T-cell (primary cell): ENCODE measurements around the gene EFCAB6. TPM values are rescaled to one million over a fixed set of nuclear protein-coding genes. Genes with fewer than 3 reads are reported as not detected.
A peak's percentile ranks its signal among the peaks of the same experiment; 100 is the strongest.

Source experiments
- ATAC-seq, 4 experiments: fragments of 200-7000 bp in 3 of 4; fragments of 150-1000 bp in 1 of 4; cut with Tn5 transposase; replicated peaks in 1 of 4; 1 replicate in 3 of 4; 2 replicates in 1 of 4; pipeline ENCODE4 v1.10.0; 2021; ENCODE audit warnings: moderate library complexity in 3 of 4, mild to moderate bottlenecking in 2 of 4, moderate number of reproducible peaks in 1 of 4
- CTCF ChIA-PET, 2 donors: fragments of 300-600 bp; sonication (Branson Sonifier 250); formaldehyde crosslinking; loops; one replicate each; lab custom pipeline; 2022; ENCODE audit warnings: antibody characterized with exemption in 2 of 2; lab: Charles Lee
- POLR2A ChIA-PET, 2 donors: fragments of 300-600 bp; sonication (Branson Sonifier 250); formaldehyde crosslinking; loops; one replicate each; lab custom pipeline; 2022; ENCODE audit warnings: antibody characterized with exemption in 2 of 2; lab: Charles Lee
- DNase-seq, 35 experiments: peaks; one replicate each; pipeline versions ENCODE4 v3.0.0 to v3.0.0-alpha.2; 2013 to 2023
- H3K27ac ChIP-seq: one replicate; pipeline ENCODE4 v1.5.1; 2013; ENCODE audit warnings: low read length
- H3K27me3 ChIP-seq, 2 experiments: replicated peaks in 1 of 2; 1 replicate in 1 of 2; 2 replicates in 1 of 2; pipeline versions ENCODE4 v1.6.1 to v1.7.0; 2013; ENCODE audit warnings: low read length in 1 of 2, mixed read lengths in 1 of 2; ENCODE audit not compliant: control insufficient read depth in 2 of 2, insufficient read depth in 2 of 2; ENCODE audit errors: extremely low read depth in 1 of 2
- H3K36me3 ChIP-seq, 2 donors: 1 replicate in 1 of 2; 2 replicates in 1 of 2; pipeline versions ENCODE4 v1.6.1 to v1.7.0; 2013; ENCODE audit warnings: low read length in 1 of 2; ENCODE audit not compliant: control insufficient read depth in 2 of 2, insufficient read depth in 1 of 2; ENCODE audit errors: extremely low read depth in 1 of 2
- H3K4me1 ChIP-seq, 2 experiments: 1 replicate in 1 of 2; 2 replicates in 1 of 2; pipeline versions ENCODE4 v1.6.1 to v1.7.0; 2013; ENCODE audit warnings: low read length in 2 of 2, mixed read lengths in 1 of 2; ENCODE audit not compliant: insufficient read depth in 2 of 2, control insufficient read depth in 1 of 2; ENCODE audit errors: extremely low read depth in 1 of 2
- H3K4me3 ChIP-seq, 2 donors: 1 replicate in 1 of 2; 2 replicates in 1 of 2; pipeline versions ENCODE4 v1.5.1 to v1.7.0; 2013; ENCODE audit warnings: mild to moderate bottlenecking in 2 of 2, low read length in 1 of 2, moderate library complexity in 1 of 2; ENCODE audit not compliant: control insufficient read depth in 1 of 2; ENCODE audit errors: extremely low read depth in 1 of 2
- H3K9me3 ChIP-seq: 2 replicates; pipeline ENCODE4 v1.7.0; 2013
- H3K27ac Mint-ChIP-seq, 2 donors: one replicate each; pipeline ENCODE4 v1.8.0; 2020 to 2021; ENCODE audit warnings: mild to moderate bottlenecking in 2 of 2, mixed read lengths in 2 of 2
- H3K27me3 Mint-ChIP-seq, 2 donors: one replicate each; pipeline ENCODE4 v1.8.0; 2021 to 2022; ENCODE audit warnings: mixed read lengths in 2 of 2
- H3K36me3 Mint-ChIP-seq: one replicate; pipeline ENCODE4 v1.8.0; 2021; ENCODE audit warnings: mixed read lengths
- H3K4me1 Mint-ChIP-seq, 3 donors: one replicate each; pipeline ENCODE4 v1.8.0; 2020 to 2022; ENCODE audit warnings: mixed read lengths in 3 of 3, mild to moderate bottlenecking in 1 of 3
- H3K4me3 Mint-ChIP-seq, 3 donors: one replicate each; pipeline ENCODE4 v1.8.0; 2020 to 2022; ENCODE audit warnings: mild to moderate bottlenecking in 3 of 3, mixed read lengths in 3 of 3, moderate library complexity in 3 of 3
- H3K9me3 Mint-ChIP-seq, 3 donors: one replicate each; pipeline ENCODE4 v1.8.0; 2020 to 2022; ENCODE audit warnings: mixed read lengths in 3 of 3
- WGBS: methylation state at CpG from one replicate; pipeline ENCODE4 v1.1.5; 2013; ENCODE audit warnings: missing lambda C conversion rate; ENCODE audit not compliant: insufficient coverage; 5-methylcytosine and 5-hydroxymethylcytosine counted together
- total RNA-seq, 35 experiments: library from RNA in 6 of 35; stranded (reverse) in 6 of 35; fragments of 120-200 nt in 1 of 35; gene quantifications; one replicate each; pipeline versions ENCODE4 v1.2.1 to v1.2.4 and lab custom pipeline; 2013 to 2026

Gene EFCAB6
- total RNA-seq, 5 donors from 2014 or later (not counting 1 experiment from before 2014, with no cell fraction given): 0.26 to 0.89 (median 0.53) TPM

DNA sequence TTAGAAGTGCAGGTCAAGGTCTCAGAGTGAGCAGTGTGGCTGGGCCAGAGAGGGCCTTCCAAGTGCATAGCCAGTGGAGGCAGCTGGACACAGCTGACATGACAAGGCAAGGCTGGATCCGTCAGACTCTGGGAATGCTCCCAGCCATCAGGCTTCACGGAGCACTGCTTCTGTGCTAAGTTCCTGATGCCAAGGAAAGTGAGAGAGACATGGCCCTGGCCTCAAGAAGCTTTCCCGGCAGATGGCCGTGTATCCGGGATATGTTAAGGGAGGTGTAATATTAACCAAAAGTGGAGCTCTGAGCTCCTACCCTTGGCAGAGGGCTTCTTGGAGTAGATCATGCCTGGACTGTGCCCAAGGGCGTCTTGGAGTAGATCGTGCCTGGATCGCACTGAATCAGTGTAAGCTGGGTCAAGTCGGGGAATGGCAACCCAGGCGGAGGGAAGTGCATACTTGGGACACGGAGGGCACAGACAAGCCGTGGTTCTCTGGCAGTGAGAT is 7.4 kb upstream of the EFCAB6 start:
- DNase-seq (no peak), ATAC-seq (no peak)
- peaks cover 18 to 35% of the 10 kb centered on the region in 2 donors for H3K27me3 Mint-ChIP-seq
- H3K9me3 Mint-ChIP-seq: no peaks in the 10 kb centered on the region
- ChIA-PET POLR2A (no interaction called here), CTCF (no interaction called here)
- no peak overlapping the region for H3K4me3 Mint-ChIP-seq
- no peaks in the 10 kb centered on the region for H3K4me1 Mint-ChIP-seq
- H3K4me3 ChIP-seq: no peak overlapping the region
- no peaks in the 10 kb centered on the region for H3K4me1 ChIP-seq
- H3K36me3 Mint-ChIP-seq: no peaks in the 10 kb centered on the region
- H3K9me3 ChIP-seq: no peaks in the 10 kb centered on the region
- 87% methylated on average over 11 of the region's 12 CpGs for WGBS
- no peaks in the 10 kb centered on the region for H3K36me3 ChIP-seq
- H3K27me3 ChIP-seq: peaks cover 0 to 38% of the 10 kb centered on the region in 2 experiments
- H3K27ac Mint-ChIP-seq: no peak overlapping the region
- no peak overlapping the region for H3K27ac ChIP-seq

DNA sequence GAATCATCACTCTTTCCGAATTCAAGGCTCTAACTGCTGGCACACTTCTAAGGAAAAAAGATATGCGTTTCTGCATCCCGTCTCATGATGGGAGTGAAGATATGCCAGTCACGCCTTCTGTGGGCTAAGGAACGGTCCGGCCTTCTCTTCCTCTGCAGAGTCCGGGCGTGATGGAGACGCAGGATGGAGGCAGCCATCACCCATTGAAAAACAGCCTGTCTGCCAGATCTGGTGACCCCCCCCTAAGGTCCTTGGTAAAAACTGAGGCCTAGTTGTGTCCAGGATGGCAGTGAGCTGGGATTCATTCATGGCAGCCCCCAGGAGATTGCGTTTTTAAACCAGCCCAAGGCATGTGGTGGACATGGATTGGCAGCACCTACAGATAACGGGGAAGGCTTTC is 6.9 kb upstream of the EFCAB6 start:
- Histone ChIP-seq H3K27ac (no peak overlapping the region), H3K27me3 (peaks cover 0 to 35% of the 10 kb centered on the region in 2 experiments), H3K4me1 (no peaks in the 10 kb centered on the region), H3K36me3 (no peaks in the 10 kb centered on the region), H3K4me3 (no peak overlapping the region), H3K9me3 (no peaks in the 10 kb centered on the region)
- no peaks in the 10 kb centered on the region for H3K9me3 Mint-ChIP-seq
- WGBS: 93% methylated on average over 9 of the region's 11 CpGs
- peaks cover 14 to 31% of the 10 kb centered on the region in 2 donors for H3K27me3 Mint-ChIP-seq
- DNase-seq: no peak
- CTCF ChIA-PET: no interaction called here
- no peaks in the 10 kb centered on the region for H3K36me3 Mint-ChIP-seq
- POLR2A ChIA-PET: no interaction called here
- no peak for ATAC-seq
- H3K4me1 Mint-ChIP-seq: peaks cover 2 to 4% (median 3%) of the 10 kb centered on the region in 3 donors
- no peak overlapping the region for H3K4me3 Mint-ChIP-seq
- H3K27ac Mint-ChIP-seq: no peak overlapping the region

DNA sequence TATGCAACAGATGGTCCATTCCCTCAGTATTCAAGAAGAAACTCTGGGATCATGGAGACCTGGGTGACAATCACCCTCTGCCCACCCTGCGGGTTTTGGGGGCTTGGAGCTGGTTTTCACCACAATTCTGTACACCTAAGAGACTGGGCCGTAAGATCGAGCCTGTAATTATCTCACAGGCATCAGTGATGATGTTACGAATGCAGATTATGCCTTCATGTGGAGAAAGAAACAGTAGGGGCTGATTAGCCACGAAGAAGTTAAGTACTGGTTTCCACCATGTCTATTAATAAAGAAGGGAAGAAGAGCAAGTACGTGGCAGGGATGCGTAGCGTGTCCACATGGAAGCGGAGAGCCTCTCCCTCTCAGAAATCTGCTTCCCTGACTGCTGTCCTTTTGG is 5.3 kb upstream of the EFCAB6 start:
- H3K9me3 ChIP-seq: no peaks in the 10 kb centered on the region
- ChIA-PET CTCF (no interaction called here), POLR2A (no interaction called here)
- H3K27me3 ChIP-seq: peaks cover 0 to 22% of the 10 kb centered on the region in 2 experiments
- no peak overlapping the region for H3K4me3 ChIP-seq
- no peak for ATAC-seq
- H3K27ac ChIP-seq: no peak overlapping the region
- Mint-ChIP-seq H3K4me1 (peaks cover 15 to 17% (median 16%) of the 10 kb centered on the region in 3 donors), H3K9me3 (no peaks in the 10 kb centered on the region), H3K27me3 (peaks cover 13 to 22% of the 10 kb centered on the region in 2 donors), H3K4me3 (no peak overlapping the region), H3K27ac (no peak overlapping the region), H3K36me3 (no peaks in the 10 kb centered on the region)
- no peak for DNase-seq
- peaks cover 2 to 9% of the 10 kb centered on the region in 2 experiments for H3K4me1 ChIP-seq
- H3K36me3 ChIP-seq: no peaks in the 10 kb centered on the region
- WGBS: 82% methylated on average over 2 of the region's 9 CpGs

DNA sequence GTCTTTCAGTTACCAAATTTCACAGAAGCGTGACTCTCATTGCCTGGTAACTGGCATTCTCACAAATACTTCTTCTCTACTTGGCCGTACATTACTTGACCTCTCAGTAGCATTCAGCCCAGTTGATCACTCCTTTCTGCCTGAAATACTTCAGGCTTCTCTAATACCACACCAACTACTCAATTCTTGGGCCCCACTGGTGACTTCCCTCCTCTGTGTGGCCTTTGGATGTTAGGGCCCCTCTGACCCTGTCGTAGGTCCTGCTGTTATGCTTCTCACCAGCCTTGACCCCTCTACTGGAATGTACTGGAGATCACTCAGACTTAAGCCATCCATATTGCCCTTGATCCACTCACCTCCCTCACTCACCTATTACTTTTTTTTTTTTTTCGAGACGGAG is 2.2 kb upstream of the EFCAB6 start:
- Histone ChIP-seq H3K4me3 (no peak overlapping the region), H3K27ac (no peak overlapping the region), H3K9me3 (no peaks in the 10 kb centered on the region), H3K36me3 (no peaks in the 10 kb centered on the region), H3K27me3 (no peaks in the 10 kb centered on the region), H3K4me1 (peaks cover 5 to 16% of the 10 kb centered on the region in 2 experiments)
- Mint-ChIP-seq H3K4me1 (peaks cover 27 to 36% (median 29%) of the 10 kb centered on the region in 3 donors), H3K27ac (no peak overlapping the region), H3K9me3 (no peaks in the 10 kb centered on the region), H3K36me3 (no peaks in the 10 kb centered on the region), H3K4me3 (peak overlapping the region in 1 of 3 donors; percentile 7), H3K27me3 (no peaks in the 10 kb centered on the region)
- WGBS: 94% methylated on average over 5 of the region's 5 CpGs
- ChIA-PET CTCF (no interaction called here), POLR2A (no interaction called here)
- no peak for ATAC-seq
- DNase-seq: no peak

- Mint-ChIP-seq H3K36me3 (no peaks in the 10 kb centered on the region), H3K9me3 (no peaks in the 10 kb centered on the region), H3K27me3 (peaks cover 0 to 1% of the 10 kb centered on the region in 2 donors), H3K27ac (peak overlapping the region; percentile 53 to 85), H3K4me1 (peaks cover 27 to 36% (median 29%) of the 10 kb centered on the region in 3 donors), H3K4me3 (peak overlapping the region; percentile 93 to 94 (median 93))
- H3K27ac ChIP-seq: no peak overlapping the region
- H3K36me3 ChIP-seq: no peaks in the 10 kb centered on the region
- CTCF ChIA-PET: no interaction called here
- POLR2A ChIA-PET: no interaction called here
- peak overlapping the region; percentile 87 to 94 for H3K4me3 ChIP-seq
- 75% methylated on average over 2 of the region's 6 CpGs for WGBS
- ATAC-seq (no peak), DNase-seq (peak in 1 of 35 experiments; percentile 0)
- H3K4me1 ChIP-seq: peaks cover 5 to 16% of the 10 kb centered on the region in 2 experiments
- no peaks in the 10 kb centered on the region for H3K9me3 ChIP-seq
- no peaks in the 10 kb centered on the region for H3K27me3 ChIP-seq
Measured at GRCh38 chr22:43812890-43813289, 785 bp upstream of the EFCAB6 start.

DNA sequence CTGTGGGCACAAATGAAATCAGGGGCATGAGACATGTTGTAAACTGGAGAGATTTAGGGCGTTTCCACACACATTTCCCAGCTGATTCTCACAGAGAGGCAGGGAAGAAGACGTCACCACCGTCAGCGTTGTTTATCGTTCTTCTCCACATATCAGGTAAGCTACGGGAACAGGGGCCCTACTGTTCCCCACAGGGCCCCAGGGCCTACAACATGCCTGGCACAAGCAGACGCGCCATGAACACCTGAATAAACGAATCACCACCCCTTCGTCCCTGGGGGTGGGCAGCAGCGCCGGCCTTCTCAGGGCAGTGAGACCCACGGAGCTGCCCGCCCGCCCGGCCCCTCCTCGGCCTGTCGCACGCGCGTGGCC is 342 bp downstream of the EFCAB6 start:
- H3K27me3 ChIP-seq: no peaks in the 10 kb centered on the region
- Mint-ChIP-seq H3K4me3 (peak overlapping the region; percentile 93 to 94 (median 93)), H3K9me3 (no peaks in the 10 kb centered on the region), H3K36me3 (no peaks in the 10 kb centered on the region), H3K27me3 (peaks cover 0 to 1% of the 10 kb centered on the region in 2 donors), H3K27ac (peak overlapping the region; percentile 53 to 85), H3K4me1 (peaks cover 27 to 36% (median 29%) of the 10 kb centered on the region in 3 donors)
- no peaks in the 10 kb centered on the region for H3K9me3 ChIP-seq
- H3K4me3 ChIP-seq: peak overlapping the region; percentile 87 to 94
- H3K27ac ChIP-seq: peak overlapping the region; percentile 64
- no peaks in the 10 kb centered on the region for H3K36me3 ChIP-seq
- DNase-seq (peak in 7 of 35 experiments; percentile 1 to 35 (median 4)), ATAC-seq (peak; percentile 21 to 34 (median 29))
- peaks cover 5 to 16% of the 10 kb centered on the region in 2 experiments for H3K4me1 ChIP-seq
- ChIA-PET CTCF (interaction anchor here in 1 of 2 donors (0.8 kb wide), 1 partner anchor 1254 kb away, joined by 4 read pairs; no protein-coding TSS in a partner anchor), POLR2A (no interaction called here)
- WGBS: 1% methylated on average over 21 of the region's 21 CpGs
